ENCODE results near the gene DOK4.

The DOK4 gene

GRCh38 chr16:57518922-57519321, 32.6 kb upstream of the DOK4 start:
- no peak for DNase-seq

DNA sequence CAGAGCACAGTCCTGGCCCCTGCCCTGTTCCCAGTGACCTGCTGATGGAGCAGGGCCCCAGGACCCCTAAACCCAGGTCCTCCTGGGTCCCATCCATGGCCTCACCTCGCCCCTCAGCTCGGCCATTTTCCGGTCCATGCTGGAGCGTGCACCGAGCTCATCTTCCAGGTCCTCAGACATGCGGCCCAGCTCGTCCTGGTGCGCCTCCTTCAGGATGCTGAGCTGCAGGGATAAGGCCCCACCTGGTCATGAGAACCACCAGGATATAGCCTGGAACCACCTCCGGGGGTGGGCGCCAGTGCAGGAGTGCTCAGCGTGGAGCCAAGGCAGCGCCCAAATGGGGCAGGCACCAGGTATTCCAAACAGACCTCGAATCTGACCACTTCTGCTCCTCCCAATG, 32.2 kb upstream of the DOK4 start:
- DNase-seq = no peak

GRCh38 chr16:57517397-57518367, 31.4 kb upstream of the DOK4 start:
- no peak for DNase-seq

DNA sequence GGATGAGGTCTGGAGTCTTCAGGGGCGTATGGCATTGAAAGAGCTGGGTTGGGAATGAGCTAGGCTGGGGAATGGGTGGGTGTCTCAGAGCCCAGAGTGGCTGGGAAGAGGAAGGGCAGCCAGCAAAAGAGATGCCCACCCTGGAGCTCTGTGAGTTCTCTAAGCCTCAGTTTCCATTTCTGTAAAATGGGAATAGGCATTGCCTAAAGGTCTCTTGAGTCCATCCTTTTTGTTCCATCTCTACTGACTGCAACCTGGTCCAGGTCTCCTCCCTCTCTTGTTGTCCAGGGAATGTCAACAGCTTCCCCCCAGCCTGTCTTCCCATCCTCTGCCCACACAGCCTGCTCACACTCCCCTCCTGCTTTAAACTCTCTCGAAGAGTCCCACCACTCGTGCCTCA, 30.5 kb upstream of the DOK4 start:
- DNase-seq = no peak

- DNase-seq = no peak
Measured at GRCh38 chr16:57516176-57516725, 30.0 kb upstream of the DOK4 start.

DNA sequence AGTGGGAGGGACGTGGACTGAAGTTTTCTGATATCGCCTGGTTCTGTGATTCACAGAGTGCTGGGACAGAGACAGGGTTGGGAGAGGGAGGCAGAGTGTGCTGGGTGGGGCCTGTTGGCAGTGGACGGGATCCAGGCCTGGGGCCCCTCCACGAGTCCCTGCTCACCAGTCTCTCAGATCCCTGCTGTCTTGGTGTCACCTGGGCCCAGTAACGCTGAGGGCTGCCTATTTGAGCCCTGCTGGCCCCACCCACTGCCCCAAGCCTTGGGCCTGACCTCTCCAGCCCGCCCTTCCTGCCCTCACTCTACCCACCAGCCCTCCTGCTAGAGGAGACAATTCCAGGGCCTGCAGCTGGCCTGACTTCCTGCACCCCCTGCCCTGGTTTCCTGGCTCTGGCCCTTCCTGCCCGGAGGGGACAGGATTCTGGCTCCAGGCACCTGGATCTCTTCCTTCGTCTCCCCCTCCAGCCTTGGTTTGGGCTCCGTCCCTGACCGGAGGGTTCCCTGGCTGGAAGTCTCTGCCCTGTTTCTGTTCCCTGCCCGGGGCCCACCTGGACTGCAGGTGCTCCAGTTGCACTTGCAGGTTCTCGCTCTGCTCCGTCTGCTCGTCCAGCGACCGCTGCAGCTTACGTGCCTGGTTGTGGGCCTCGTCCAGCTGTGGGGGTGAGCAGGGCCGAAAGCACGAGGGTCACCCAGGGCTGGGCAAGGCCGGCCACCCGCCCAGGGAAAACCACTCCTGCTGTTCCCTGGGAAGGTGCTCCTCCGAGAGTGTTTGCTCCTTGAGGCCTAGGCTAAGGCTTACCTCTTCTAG, 28.7 kb upstream of the DOK4 start:
- no peak for DNase-seq

- no peak for DNase-seq
Measured at GRCh38 chr16:57514371-57514770, 28.1 kb upstream of the DOK4 start.

- no peak for DNase-seq
Measured at GRCh38 chr16:57513371-57514102, 27.2 kb upstream of the DOK4 start.

DNA sequence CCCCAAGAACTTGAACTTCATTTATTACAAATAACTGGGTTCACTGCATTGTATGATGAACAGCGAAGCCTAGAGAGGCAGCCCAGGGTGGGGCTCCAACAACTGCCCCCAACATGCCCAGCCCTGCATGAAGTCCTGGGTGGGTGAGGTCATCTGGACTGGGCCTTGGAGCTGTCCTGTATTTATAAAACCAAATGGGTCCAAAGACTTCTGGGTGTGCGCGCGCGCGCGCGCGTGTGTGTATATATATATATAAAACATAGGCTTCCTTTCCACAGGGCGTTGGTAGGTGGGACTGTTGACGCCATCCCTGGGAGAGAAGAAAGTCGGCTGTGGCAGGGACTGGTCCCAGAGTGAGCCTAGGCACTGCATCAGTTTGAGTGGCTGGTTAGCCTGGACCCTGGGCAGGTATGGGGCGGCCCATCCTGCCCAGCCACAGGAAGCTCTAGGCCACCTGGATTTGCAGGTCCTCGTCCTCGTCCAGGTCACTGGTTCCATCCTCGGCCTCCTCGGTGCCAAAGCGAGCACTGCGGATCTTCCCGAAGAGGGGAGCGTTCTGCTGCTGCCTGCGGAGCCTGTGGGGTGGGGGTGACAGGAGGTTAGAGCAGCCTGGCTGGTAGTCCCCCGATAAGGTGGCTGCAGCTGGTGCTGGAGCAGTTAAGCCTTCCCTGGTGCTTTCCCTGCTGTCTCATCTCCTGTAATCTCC, 26.2 kb upstream of the DOK4 start:
- no peak for DNase-seq

DNA sequence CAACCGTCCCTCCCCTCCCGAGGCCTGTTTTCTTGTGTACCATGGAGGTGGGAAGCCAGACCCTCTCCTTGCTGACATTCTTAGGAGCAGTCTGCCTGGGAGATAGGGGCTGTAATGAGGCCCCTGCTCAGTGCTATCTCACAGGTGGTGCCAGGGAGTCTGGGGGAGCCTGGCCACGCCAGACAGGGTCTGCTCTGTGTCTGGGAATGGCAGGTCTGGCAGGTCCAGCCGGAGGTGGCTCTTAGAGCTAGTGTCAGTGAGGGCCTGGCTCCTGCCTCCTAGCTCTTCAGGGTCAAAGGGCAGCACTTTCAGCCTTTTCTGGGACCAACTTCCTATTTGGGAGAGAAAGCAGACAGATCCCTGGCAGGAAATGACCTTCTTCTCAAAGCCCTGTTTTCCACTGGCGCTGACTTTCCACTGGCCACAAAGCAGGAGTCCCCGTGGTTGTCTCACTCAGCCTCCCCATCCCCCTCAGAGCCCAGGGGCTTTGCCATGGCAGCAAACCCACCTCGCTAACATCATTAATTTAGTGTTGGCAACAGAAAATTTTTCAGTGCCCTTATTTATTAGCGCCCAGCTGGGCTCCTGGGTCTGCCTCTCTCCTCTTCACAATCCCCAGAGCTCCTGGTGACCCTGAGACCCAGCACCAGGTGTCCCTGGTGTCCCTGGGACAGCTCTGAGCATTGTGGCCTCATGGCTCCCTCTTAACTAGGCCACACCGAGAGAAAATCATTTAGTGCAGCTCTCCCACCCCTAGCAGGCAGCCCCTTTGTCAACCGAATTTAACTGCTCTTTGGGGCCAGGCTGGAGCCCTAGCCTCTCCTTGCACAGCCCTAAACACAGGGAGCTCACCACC, 24.0 kb upstream of the DOK4 start:
- no peak for DNase-seq

DNA sequence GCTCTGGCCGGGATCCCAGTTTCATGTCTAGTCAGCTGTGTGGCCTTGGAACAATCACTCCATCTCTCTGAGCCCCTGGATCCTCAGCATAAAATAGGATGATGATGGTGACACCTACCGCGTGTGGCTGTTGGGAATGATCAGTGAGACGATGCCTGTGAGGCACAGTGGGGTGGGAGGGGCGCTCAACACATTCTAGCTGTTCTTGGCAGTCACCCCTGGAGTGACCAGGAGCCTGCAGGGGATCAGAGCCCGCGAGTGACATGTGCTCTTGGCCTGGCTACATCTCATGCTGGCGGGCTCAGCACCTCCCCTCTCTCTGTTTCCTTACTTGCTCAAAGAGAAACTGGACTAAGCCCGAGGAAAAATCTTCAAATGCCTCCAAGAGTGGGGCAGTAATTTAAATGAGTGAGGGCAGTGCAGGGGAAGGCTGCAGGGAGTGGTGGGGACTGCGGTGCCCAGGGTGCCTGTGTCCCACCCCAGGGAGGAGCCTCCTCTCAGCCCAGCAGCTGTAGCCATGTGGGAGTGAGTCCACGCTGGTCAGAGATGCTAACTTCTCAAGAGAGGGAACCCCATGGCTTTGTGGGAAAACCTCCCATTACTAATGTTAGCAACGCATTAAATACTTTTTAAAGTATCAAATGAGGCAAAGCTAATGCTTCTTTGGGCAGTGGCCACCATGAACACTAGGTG, 23.1 kb upstream of the DOK4 start:
- no peak for DNase-seq

GRCh38 chr16:57508035-57508425, 21.7 kb upstream of the DOK4 start:
- DNase-seq = no peak

GRCh38 chr16:57507136-57508034, 21.1 kb upstream of the DOK4 start:
- DNase-seq = no peak

DNA sequence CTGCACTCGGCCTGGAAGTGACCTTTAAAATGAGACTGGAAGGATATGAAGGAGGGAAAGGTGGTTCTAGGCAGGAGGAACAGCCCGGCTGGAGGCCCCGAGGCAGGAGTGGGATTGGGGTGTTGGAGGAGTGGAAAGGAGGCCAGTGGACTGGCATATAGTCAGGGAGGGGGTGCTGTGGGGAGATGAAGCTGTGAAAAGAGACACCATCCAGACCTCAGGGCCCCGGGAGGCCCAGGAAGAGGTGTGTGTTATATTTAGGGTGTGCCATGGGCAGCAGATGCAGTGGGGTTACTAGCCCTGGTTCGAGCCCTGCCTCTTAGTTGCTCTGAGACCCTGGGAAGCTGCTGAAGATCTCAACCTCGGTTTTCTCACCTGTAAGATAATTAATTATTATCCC, 18.9 kb upstream of the DOK4 start:
- DNase-seq = no peak

GRCh38 chr16:57504491-57504890, 18.2 kb upstream of the DOK4 start:
- no peak for DNase-seq

- no peak for DNase-seq
Measured at GRCh38 chr16:57504001-57504400, 17.7 kb upstream of the DOK4 start.

DNA sequence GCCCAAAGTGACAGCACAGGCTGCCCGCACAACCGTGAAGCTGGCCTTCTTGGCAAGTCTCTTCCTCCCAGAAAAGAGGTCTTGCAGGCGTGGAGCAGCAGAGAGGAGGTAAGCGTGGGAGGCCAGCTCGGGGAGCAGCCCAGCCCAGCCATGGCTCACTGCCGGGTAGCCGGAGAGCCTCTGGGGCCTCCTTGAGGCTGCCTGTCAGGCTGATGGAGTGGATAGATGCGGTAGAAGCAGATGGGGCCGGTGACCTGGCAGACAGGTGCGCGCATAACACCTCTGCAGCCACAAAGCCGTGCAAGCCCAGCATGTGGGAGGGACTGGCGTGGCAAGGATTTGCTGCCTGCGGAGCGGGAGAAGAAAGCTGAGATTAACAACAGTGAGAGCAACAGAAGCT, 17.1 kb upstream of the DOK4 start:
- no peak for DNase-seq

DNA sequence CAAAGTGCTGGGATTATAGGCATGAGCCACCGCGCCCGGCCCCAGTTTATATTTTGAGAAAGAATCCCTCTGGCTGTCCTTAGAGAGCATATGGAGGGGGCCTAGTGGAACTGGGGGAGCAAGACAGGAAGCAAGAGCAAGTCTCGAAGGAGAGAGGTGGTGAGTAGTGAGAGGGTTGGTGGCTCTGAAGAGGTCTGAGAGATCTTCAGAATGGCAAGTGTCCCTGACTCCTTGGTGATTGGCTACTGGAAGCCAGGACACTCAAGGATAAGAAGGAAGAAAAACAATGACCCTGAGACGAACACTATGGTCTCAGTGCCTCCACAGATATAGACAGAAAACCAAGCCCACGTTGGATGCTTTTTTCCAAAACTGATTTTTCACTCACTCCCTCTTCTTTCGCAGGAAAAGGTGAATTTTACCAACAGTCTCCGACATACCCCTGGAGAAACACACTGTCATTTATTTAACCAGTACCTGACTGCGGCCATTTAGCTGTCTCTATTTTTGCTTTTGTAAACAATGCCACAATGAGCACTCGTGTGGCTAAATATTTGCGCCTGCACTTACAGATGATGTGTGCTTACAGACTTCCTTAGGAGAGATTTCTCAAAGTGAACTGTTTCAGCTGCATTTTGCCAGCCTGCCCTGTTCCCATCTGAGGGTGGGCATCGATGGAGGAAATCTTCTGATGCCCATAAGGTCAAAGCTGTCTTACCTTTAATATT, 15.9 kb upstream of the DOK4 start:
- DNase-seq = no peak

- no peak for DNase-seq
Measured at GRCh38 chr16:57501492-57501891, 15.2 kb upstream of the DOK4 start.

All from OCI-M1 (cell line).